OCI-LY7 (cell line): ENCODE data around the gene STK10.

ENCODE experiments used
- CTCF ChIP-seq: fragments of 200-600 bp; sonication (generic); conservative IDR thresholded peaks from 2 replicates; pipeline ENCODE4 v1.5.1; 2014; ENCODE audit warnings: mild to moderate bottlenecking, antibody characterized with exemption, low read length, moderate library complexity, mixed read lengths
- EZH2phosphoT487 ChIP-seq: fragments of 200-600 bp; sonication (generic); IDR thresholded peaks from 2 replicates; pipeline ENCODE4 v1.6.1; 2018; ENCODE audit warnings: low read depth, borderline replicate concordance, mild to moderate bottlenecking, mixed run types, antibody characterized with exemption, low read length, moderate library complexity, mixed read lengths

DNA sequence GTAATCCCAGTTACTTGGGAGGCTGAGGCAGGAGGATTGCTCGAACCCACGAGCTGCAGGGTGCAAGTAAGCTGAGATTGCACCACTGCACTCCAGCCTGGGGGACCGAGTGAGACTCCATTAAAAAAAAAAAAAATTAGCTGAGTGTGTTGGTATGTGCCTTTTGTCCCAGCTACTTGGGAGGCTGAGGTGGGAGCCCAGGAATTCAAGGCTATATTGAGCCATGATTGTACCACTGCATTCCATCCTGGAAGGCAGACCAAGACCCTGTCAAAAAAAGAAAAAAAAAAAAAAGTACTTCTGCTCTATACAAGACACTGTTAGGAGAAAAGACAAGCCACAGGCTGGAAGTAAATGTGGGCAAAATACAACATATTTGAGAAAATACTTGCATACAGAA lies 113.1 kb downstream of the STK10 start:
- TF ChIP-seq CTCF (no peak), EZH2phosphoT487 (no peak)
